GM21723 (cell line): ENCODE results near the gene ZNF790.

ENCODE experiments used
- ATAC-seq: cut with Tn5 transposase; IDR thresholded peaks from one replicate; pipeline ENCODE4 v1.9.1; 2021; ENCODE audit warnings: mild to moderate bottlenecking, moderate library complexity; ENCODE audit not compliant: unreplicated experiment

ZNF790 gene

DNA sequence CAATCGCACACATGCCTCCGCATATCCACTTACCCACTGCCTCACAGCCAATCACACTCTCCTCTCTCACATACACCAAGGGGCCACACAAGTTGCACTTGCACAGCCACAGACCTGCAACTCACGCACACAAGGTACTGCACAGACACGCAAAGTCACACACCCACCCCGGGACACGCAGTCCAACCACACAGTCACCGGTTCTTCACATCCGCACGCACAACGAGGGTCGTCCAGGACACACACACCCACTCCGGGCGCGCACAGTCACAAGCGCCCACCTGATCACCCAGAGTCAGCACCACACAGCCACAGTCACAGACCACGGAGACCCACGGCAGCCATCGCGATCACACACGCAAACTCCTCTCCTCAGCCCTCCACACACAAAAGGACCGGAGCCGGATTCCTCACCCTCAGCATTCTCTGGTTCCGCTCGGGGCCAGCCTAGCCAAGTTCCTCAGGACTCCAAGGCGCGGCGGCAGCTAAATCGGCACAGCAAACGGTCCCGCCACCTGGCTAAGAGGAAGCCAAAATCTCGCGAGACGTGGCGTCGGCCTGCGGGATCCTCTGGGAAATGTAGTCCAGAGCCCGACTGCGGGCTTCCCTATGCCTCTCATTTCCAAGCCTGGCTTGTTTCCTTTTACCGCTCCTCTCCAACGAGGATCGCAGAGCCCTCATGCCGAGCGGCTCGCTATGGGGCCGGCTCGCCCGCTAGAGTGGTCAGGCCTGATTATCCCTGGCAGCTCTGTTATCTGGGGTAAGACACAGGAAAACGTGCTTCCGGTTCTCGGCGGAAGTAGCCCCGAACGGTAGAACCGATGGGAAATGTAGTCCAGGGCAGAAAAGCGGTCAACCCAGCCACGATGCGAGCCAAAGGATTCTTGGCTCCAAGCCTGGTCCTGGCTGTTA, 65.6 kb downstream of the ZNF790 start, which contains the start of gene ZNF850:
TSS of gene ZNF850 (minus strand) at position 497 of the 912 bp plus-strand sequence. CDS start 10,201 bp downstream, outside the sequence.
- ATAC-seq = peak; percentile 91

DNA sequence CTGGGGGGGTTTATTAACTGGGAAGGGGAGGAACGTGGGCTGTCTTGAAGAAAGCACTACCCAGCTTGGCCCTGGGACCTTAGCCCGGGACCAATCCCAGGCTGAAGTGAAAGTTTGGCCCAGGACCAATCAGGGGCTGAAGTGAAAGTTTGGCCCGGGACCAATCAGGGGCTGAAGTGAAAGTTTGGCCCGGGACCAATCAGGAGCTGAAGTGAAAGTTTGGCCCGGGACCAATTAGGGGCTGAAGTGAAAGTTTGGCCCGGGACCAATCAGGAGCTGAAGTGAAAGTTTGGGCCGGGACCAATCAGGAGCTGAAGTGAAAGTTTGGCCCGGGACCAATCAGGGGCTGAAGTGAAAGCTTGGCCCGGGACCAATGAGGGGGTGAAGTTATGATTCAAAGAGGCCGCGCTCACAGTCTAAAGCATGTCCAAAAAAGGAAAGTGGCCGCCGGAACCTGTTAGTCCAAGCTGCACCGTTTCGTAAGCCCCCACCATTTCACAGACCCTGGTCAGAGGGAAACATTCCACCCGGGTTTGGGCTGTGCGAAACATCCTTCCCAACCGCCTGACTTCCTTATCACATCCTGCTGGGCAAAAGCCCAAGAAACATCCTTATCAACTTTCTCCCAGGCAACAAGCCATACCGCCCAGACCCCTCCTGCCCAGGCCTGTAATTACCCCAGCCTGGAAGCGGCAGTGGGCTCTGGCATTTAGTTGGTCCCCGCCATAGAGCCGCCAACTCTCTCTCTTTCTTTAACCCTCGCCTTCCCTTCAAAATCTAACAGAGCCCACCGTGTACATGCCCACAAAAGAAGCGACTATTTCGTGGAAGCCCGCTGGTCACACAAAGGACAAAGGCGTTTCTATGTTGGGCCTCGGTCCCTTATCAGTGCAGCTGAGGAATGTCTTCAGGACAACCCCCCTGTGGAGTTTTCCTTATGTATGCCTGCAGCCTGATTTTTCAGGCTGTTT, 66.6 kb downstream of the ZNF790 start:
- no peak for ATAC-seq
